HepG2 (cell line): ENCODE results near the gene INO80C. TPM values are rescaled to one million over a fixed set of nuclear protein-coding genes. Genes with fewer than 3 reads are reported as not detected.

Source experiments
- ADNP ChIP-seq: sonication (generic); formaldehyde crosslinking; IDR thresholded peaks from 2 replicates; pipeline ENCODE4 v1.4.0; 2020; ENCODE audit warnings: missing genetic modification reagents
- ARNTL ChIP-seq: sonication (generic); formaldehyde crosslinking; IDR thresholded peaks from 2 replicates; pipeline ENCODE4 v1.4.0; 2020; ENCODE audit warnings: mild to moderate bottlenecking, missing genetic modification reagents
- HDAC2 ChIP-seq: sonication (generic); formaldehyde crosslinking; IDR thresholded peaks from 2 replicates; pipeline ENCODE4 v1.4.0; 2020; ENCODE audit warnings: missing genetic modification reagents
- MBNL3 ChIP-seq: fragments of 250-450 bp; sonication (Bioruptor Pico); conservative IDR thresholded peaks from 2 replicates; pipeline ENCODE4 v1.8.0; 2022; ENCODE audit warnings: mild to moderate bottlenecking, inconsistent platforms
- NFIB ChIP-seq: sonication (generic); formaldehyde crosslinking; IDR thresholded peaks from 2 replicates; pipeline ENCODE4 v1.9.0; 2021; ENCODE audit warnings: missing genetic modification reagents, mild to moderate bottlenecking, borderline replicate concordance
- PAWR ChIP-seq: sonication (generic); formaldehyde crosslinking; IDR thresholded peaks from 2 replicates; pipeline ENCODE4 v1.4.0; 2020; ENCODE audit warnings: missing genetic modification reagents, mild to moderate bottlenecking, borderline replicate concordance
- YY1 ChIP-seq: IDR thresholded peaks from 2 replicates; pipeline ENCODE4 v1.6.1; 2011; ENCODE audit warnings: low read length, low read depth, moderate library complexity, mild to moderate bottlenecking; ENCODE audit not compliant: insufficient read depth, insufficient replicate concordance
- ZFAT ChIP-seq: sonication (generic); formaldehyde crosslinking; conservative IDR thresholded peaks from 2 replicates; pipeline ENCODE4 v1.8.1; 2023; ENCODE audit warnings: missing genetic modification reagents, inconsistent platforms
- ZFP91 ChIP-seq: sonication (generic); formaldehyde crosslinking; IDR thresholded peaks from 2 replicates; pipeline ENCODE4 v1.9.0; 2022; ENCODE audit warnings: missing genetic modification reagents, mild to moderate bottlenecking, borderline replicate concordance
- ZNF12 ChIP-seq: sonication (generic); formaldehyde crosslinking; IDR thresholded peaks from 2 replicates; pipeline ENCODE4 v1.5.0; 2020; ENCODE audit warnings: missing genetic modification reagents
- ZNF256 ChIP-seq: sonication (generic); formaldehyde crosslinking; conservative IDR thresholded peaks from 2 replicates; pipeline ENCODE4 v1.4.0; 2020; ENCODE audit warnings: missing genetic modification reagents
- ZNF264 ChIP-seq: sonication (generic); formaldehyde crosslinking; IDR thresholded peaks from 2 replicates; pipeline ENCODE4 v1.4.0; 2020; ENCODE audit warnings: missing genetic modification reagents
- ZNF407 ChIP-seq: sonication (generic); formaldehyde crosslinking; IDR thresholded peaks from one replicate; pipeline ENCODE4 v1.5.1; 2020; ENCODE audit warnings: mild to moderate bottlenecking, missing genetic modification reagents; ENCODE audit errors: not compliant biosample characterization
- ZNF674 ChIP-seq: sonication (generic); formaldehyde crosslinking; IDR thresholded peaks from 2 replicates; pipeline ENCODE4 v1.5.0; 2020; ENCODE audit warnings: low read depth, mild to moderate bottlenecking, missing genetic modification reagents
- ZNF839 ChIP-seq: sonication (generic); formaldehyde crosslinking; IDR thresholded peaks from 2 replicates; pipeline ENCODE4 v1.4.0; 2020; ENCODE audit warnings: missing genetic modification reagents, mild to moderate bottlenecking, borderline replicate concordance
- polyA plus RNA-seq, 8 experiments: library from polyadenylated mRNA; depleted of rRNA in 3 of 8; stranded (reverse) in 7 of 8; unstranded in 1 of 8; fragments of >200 nt; fragmentation: Illumina TruSeq in 4 of 8; extraction: Trizol in 4 of 8; gene quantifications; 2 replicates each; pipeline versions ENCODE4 v1.2.1 to v1.2.3, GENCODE V29; 2011 to 2016; ENCODE audit warnings: low read depth in 4 of 8, missing spikeins in 1 of 8, mixed read lengths in 1 of 8; ENCODE audit not compliant: insufficient read depth in 1 of 8
- total RNA-seq, 5 experiments: library from RNA; depleted of rRNA; stranded (reverse); fragments of >200 nt; fragmentation: Illumina TruSeq; extraction: Trizol; gene quantifications; 2 replicates each; pipeline ENCODE4 v1.2.3, GENCODE V29; 2016; ENCODE audit warnings: low read depth in 1 of 5
- TF ChIP-seq, protein P1 (sequence below): sonication (generic); formaldehyde crosslinking; IDR thresholded peaks from 2 replicates; pipeline ENCODE4 v1.4.0; 2020; ENCODE audit warnings: missing genetic modification reagents
- TF ChIP-seq, protein P2 (sequence below): sonication (generic); formaldehyde crosslinking; IDR thresholded peaks from 2 replicates; pipeline ENCODE4 v1.8.0; 2022; ENCODE audit warnings: mild to moderate bottlenecking, missing genetic modification reagents

Gene INO80C
- total and polyA plus RNA-seq, 2 of the 13 experiments (the other 11 are each of a cell fraction or from before 2014, with no cell fraction given) = 8.2 to 15.4 TPM

DNA sequence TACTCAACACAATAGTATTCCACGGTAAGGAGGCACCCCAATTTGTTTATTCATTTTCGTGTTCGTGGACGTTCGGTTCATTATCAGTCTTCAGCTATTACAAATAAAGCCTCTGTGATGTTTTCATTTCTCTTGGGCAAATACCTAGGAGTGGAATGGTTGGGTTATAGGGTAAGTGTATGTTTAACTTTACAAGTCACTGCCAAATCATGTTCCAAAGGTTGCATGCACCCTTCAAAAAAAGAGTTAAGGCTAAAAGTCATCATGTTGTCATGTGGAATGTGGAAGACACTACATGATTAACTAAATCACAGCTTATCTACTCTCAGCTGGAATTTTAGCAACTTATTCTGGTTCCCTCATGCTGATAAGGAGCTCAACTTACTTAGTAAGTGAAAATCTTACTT is 15.8 kb downstream of the INO80C start (continued):
- TF ChIP-seq, protein P1, sequence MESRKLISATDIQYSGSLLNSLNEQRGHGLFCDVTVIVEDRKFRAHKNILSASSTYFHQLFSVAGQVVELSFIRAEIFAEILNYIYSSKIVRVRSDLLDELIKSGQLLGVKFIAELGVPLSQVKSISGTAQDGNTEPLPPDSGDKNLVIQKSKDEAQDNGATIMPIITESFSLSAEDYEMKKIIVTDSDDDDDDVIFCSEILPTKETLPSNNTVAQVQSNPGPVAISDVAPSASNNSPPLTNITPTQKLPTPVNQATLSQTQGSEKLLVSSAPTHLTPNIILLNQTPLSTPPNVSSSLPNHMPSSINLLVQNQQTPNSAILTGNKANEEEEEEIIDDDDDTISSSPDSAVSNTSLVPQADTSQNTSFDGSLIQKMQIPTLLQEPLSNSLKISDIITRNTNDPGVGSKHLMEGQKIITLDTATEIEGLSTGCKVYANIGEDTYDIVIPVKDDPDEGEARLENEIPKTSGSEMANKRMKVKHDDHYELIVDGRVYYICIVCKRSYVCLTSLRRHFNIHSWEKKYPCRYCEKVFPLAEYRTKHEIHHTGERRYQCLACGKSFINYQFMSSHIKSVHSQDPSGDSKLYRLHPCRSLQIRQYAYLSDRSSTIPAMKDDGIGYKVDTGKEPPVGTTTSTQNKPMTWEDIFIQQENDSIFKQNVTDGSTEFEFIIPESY (CRISPR knock-in tag) = no peak
- TF ChIP-seq ZNF256 (no peak), MBNL3 (no peak), HDAC2 (peak; percentile 59; the same call in 1 of the 2 replicates), YY1 (no peak), NFIB (no peak), ZNF674 (CRISPR knock-in tag) (no peak), ZFP91 (no peak), ZNF12 (no peak), ARNTL (CRISPR knock-in tag) (no peak), ADNP (no peak), ZFAT (CRISPR knock-in tag) (no peak), ZNF264 (CRISPR knock-in tag) (no peak; the same call in 1 of the 2 replicates), ZNF407 (CRISPR knock-in tag) (no peak), ZNF839 (CRISPR knock-in tag) (no peak), PAWR (CRISPR knock-in tag) (no peak)
- TF ChIP-seq, protein P2, sequence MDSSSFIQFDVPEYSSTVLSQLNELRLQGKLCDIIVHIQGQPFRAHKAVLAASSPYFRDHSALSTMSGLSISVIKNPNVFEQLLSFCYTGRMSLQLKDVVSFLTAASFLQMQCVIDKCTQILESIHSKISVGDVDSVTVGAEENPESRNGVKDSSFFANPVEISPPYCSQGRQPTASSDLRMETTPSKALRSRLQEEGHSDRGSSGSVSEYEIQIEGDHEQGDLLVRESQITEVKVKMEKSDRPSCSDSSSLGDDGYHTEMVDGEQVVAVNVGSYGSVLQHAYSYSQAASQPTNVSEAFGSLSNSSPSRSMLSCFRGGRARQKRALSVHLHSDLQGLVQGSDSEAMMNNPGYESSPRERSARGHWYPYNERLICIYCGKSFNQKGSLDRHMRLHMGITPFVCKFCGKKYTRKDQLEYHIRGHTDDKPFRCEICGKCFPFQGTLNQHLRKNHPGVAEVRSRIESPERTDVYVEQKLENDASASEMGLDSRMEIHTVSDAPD (CRISPR knock-in tag) = no peak
